Common myeloid progenitor, CD34-positive (primary cell): ENCODE results near the gene BPIFB6.
"Not testable (repeated sequence)": the region's sequence is repeated elsewhere in the genome, so short reads cannot be mapped to it uniquely, and the experiment has no call there.

Experiments
- CTCF ChIA-PET: fragments of 350-600 bp; sonication (Branson Sonifier 250); formaldehyde crosslinking; loops from one replicate; lab custom pipeline; 2021; ENCODE audit warnings: antibody characterized with exemption; lab: Charles Lee
- POLR2A ChIA-PET: fragments of 350-600 bp; sonication (Branson Sonifier 250); formaldehyde crosslinking; loops from one replicate; lab custom pipeline; 2021; ENCODE audit warnings: antibody characterized with exemption; lab: Charles Lee
- DNase-seq, 3 donors: peaks; one replicate each; pipeline versions ENCODE4 v3.0.0 to v3.0.0-alpha.2; 2013
- H3K27ac ChIP-seq, 2 experiments: 1 replicate in 1 of 2; 2 replicates in 1 of 2; pipeline ENCODE4 v1.7.0; 2013; ENCODE audit warnings: inconsistent platforms in 2 of 2, low read length in 2 of 2, mild to moderate bottlenecking in 2 of 2, low read depth in 1 of 2, moderate library complexity in 1 of 2; ENCODE audit not compliant: severe bottlenecking in 2 of 2, insufficient read depth in 1 of 2, poor library complexity in 1 of 2
- H3K27me3 ChIP-seq, 5 experiments: replicated peaks in 2 of 5; 1 replicate in 3 of 5; 2 replicates in 2 of 5; pipeline versions ENCODE4 v1.6.1 to v1.7.0; 2013; ENCODE audit warnings: low read length in 4 of 5, mild to moderate bottlenecking in 2 of 5, moderate library complexity in 2 of 5, inconsistent platforms in 1 of 5; ENCODE audit not compliant: insufficient read depth in 5 of 5, control insufficient read depth in 4 of 5
- H3K36me3 ChIP-seq, 4 experiments: 1 replicate in 2 of 4; 2 replicates in 2 of 4; pipeline versions ENCODE4 v1.6.1 to v1.7.0; 2013; ENCODE audit warnings: low read length in 3 of 4, control low read depth in 1 of 4, mild to moderate bottlenecking in 1 of 4; ENCODE audit not compliant: control insufficient read depth in 4 of 4, insufficient read depth in 4 of 4
- H3K4me1 ChIP-seq, 4 experiments: 1 replicate in 3 of 4; 2 replicates in 1 of 4; pipeline versions ENCODE4 v1.6.1 to v1.7.1; 2013; ENCODE audit warnings: low read length in 3 of 4, mild to moderate bottlenecking in 3 of 4, control low read depth in 1 of 4, inconsistent platforms in 1 of 4, moderate library complexity in 1 of 4; ENCODE audit not compliant: control insufficient read depth in 4 of 4, insufficient read depth in 4 of 4; ENCODE audit errors: control extremely low read depth in 1 of 4
- H3K4me3 ChIP-seq, 7 experiments: 1 replicate in 4 of 7; 2 replicates in 3 of 7; pipeline versions ENCODE4 v1.5.1 to v1.7.0; 2013; ENCODE audit warnings: mild to moderate bottlenecking in 7 of 7, low read length in 6 of 7, moderate library complexity in 6 of 7, inconsistent platforms in 2 of 7, low read depth in 2 of 7, control low read depth in 1 of 7; ENCODE audit not compliant: insufficient read depth in 4 of 7, control insufficient read depth in 1 of 7; ENCODE audit errors: extremely low read depth in 1 of 7
- H3K9me3 ChIP-seq, 5 experiments: 1 replicate in 4 of 5; 2 replicates in 1 of 5; pipeline versions ENCODE4 v1.6.1 to v1.7.1; 2013; ENCODE audit warnings: low read length in 4 of 5, mild to moderate bottlenecking in 2 of 5, inconsistent platforms in 1 of 5, low read depth in 1 of 5, moderate library complexity in 1 of 5; ENCODE audit not compliant: control insufficient read depth in 4 of 5, insufficient read depth in 2 of 5; ENCODE audit errors: control extremely low read depth in 1 of 5
- WGBS: methylation state at CpG from one replicate; pipeline ENCODE4 v1.1.5; 2013; ENCODE audit not compliant: insufficient coverage; 5-methylcytosine and 5-hydroxymethylcytosine counted together

The BPIFB6 gene

DNA sequence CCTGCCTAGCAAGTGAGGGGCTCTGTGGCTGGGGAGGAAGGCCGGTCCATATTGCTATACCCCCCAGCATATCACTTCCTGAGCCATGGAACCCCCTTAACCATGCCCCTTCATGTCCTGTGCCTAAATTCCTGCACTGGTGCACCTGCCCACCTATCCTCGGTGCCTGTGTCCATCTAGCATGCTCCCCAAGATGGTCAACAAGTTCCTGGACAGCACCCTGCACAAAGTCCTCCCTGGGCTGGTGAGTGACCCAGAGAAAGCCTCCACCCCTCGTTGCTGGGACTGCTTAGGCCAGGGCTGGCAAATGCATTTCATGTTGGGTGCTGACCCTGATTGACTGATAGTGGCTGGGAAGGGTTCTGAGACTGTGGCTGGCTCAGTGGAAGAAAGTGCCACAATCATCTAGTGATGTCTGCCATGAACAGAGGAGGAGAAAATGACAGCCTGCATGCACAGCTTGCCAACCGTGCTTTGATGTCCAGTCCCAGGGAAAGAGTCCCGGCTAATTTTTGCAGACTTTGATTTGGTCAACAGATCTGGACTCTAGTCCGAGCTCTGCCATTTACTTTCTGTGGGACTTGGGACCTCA lies 3.5 kb downstream of the BPIFB6 start:
- no peaks in the 10 kb centered on the region for H3K4me1 ChIP-seq
- DNase-seq, result no peak
- POLR2A ChIA-PET, result no interaction called here
- H3K27ac ChIP-seq, result no peak overlapping the region
- CTCF ChIA-PET, result no interaction called here
- peaks cover 0 to 2% (median 0%) of the 10 kb centered on the region in 5 experiments for H3K27me3 ChIP-seq
- peaks cover 0 to 6% (median 0%) of the 10 kb centered on the region in 5 experiments for H3K9me3 ChIP-seq
- no peaks in the 10 kb centered on the region for H3K36me3 ChIP-seq
- H3K4me3 ChIP-seq, result no peak overlapping the region
- whole genome bisulfite sequencing, result 93% methylated on average over 6 of the region's 6 CpGs

DNA sequence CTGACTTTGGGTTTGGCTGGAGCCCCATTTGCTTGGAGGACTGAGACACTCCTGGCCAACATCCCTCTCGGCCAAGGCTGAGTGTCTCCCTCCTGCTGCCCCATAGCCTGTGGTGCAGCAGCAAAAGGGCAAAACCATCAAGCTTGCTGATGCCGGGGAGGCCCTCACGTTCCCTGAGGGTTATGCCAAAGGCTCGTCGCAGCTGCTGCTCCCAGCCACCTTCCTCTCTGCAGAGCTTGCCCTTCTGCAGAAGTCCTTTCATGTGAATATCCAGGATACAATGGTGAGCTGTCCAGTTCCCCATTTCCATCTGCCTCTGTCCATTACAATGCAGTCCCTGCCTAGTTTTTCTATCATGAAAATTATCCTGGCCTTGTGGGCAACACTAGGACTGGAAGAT lies 6.0 kb downstream of the BPIFB6 start:
- H3K4me3 ChIP-seq, result no peak overlapping the region
- H3K36me3 ChIP-seq, result no peaks in the 10 kb centered on the region
- no peaks in the 10 kb centered on the region for H3K4me1 ChIP-seq
- DNase-seq, result no peak
- peaks cover 0 to 2% (median 0%) of the 10 kb centered on the region in 5 experiments for H3K27me3 ChIP-seq
- no peak overlapping the region for H3K27ac ChIP-seq
- CTCF ChIA-PET, result no interaction called here
- peaks cover 0 to 6% (median 0%) of the 10 kb centered on the region in 5 experiments for H3K9me3 ChIP-seq
- POLR2A ChIA-PET, result no interaction called here
- WGBS, result 70% methylated on average over 2 of the region's 5 CpGs

DNA sequence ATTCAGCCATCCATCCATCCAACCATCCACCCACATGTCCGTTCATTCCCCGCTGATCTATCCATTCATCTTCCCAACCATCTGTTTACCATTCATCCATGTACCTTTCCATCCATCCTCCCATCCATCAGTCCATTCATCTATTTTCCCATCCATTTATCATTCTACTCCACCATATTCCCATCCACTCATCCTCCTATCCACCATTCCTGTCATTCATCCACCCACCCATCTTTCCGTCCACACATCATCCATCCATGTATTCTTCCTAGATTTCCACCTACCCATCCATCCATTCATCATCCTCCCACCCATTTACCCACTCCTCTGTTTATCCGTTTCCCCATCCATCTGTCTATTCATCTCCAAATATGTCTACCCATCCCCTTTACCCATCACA lies 6.8 kb downstream of the BPIFB6 start:
- ChIA-PET POLR2A (no interaction called here), CTCF (no interaction called here)
- DNase-seq, result no peak
- Histone ChIP-seq H3K4me1 (no peaks in the 10 kb centered on the region), H3K27me3 (peaks cover 0 to 2% (median 0%) of the 10 kb centered on the region in 5 experiments), H3K27ac (no peak overlapping the region), H3K36me3 (no peaks in the 10 kb centered on the region), H3K4me3 (no peak overlapping the region), H3K9me3 (peaks cover 0 to 4% (median 0%) of the 10 kb centered on the region in 5 experiments)
- WGBS, result 97% methylated on average over 3 of the region's 4 CpGs

DNA sequence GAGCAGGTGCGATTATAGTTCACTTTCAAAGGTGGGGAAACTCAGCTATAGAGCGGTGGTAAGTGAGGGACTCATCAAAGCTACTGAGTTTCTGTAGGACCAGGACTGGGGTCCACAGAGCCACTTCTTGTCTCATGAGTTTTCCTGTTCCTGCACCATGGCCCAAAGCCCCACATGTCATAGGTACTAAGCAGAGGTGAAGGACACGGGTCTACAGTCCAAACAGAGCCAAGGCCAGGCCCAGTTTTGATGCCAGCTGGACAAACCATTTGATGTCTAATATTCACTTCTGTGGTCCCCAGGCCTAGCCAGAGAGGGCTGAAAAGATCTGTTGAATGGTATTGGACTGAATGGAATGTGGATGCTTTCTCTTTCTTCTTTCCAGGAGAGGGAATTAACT lies 11.0 kb downstream of the BPIFB6 start:
- H3K36me3 ChIP-seq, result no peaks in the 10 kb centered on the region
- ChIA-PET POLR2A (no interaction called here), CTCF (no interaction called here)
- H3K27me3 ChIP-seq, result no peaks in the 10 kb centered on the region
- WGBS, result 100% methylated on average over 3 of the region's 3 CpGs
- H3K4me1 ChIP-seq, result no peaks in the 10 kb centered on the region
- no peak for DNase-seq
- H3K4me3 ChIP-seq, result no peak overlapping the region
- peaks cover 0 to 16% (median 6%) of the 10 kb centered on the region in 5 experiments for H3K9me3 ChIP-seq
- H3K27ac ChIP-seq, result no peak overlapping the region

DNA sequence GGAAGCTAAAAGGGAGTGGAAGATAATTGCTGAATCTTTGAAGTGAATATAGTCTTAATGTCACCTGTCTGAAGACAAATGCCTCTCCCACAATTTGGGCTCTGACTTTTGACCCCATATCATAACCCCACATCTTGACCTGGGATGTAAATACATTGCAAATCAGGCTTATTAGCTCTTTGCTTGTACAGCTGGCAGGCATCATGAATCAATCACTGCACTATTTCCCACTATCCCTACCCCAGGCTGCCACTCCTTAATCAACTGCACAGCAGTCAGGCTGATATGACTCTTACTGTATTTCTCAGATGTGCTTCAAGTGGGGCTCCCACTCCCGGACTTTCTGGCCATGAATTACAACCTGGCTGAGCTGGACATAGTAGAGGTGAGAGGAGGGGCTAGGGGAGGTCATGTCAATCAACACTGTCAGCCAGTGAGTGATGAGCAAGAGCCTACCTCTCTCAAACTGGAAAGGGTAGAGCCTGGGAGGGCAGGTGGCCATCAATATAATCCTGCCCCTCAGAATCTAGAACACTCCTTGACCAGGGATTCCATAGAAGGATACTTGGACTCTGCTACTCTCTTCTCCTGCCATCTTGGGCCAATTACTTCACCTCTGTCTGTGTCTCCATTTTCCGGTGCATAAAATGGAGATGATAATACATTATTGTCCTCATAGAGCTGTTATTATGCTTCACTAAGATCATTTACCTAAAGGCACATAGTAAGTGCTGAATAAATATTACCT lies 11.7 kb downstream of the BPIFB6 start:
- ChIA-PET POLR2A (no interaction called here), CTCF (no interaction called here)
- peaks cover 0 to 17% (median 9%) of the 10 kb centered on the region in 5 experiments for H3K9me3 ChIP-seq
- H3K4me1 ChIP-seq, result no peaks in the 10 kb centered on the region
- no peak overlapping the region for H3K4me3 ChIP-seq
- 80% methylated on average over 1 of the region's 2 CpGs for WGBS
- no peak overlapping the region for H3K27ac ChIP-seq
- no peaks in the 10 kb centered on the region for H3K36me3 ChIP-seq
- DNase-seq, result no peak
- no peaks in the 10 kb centered on the region for H3K27me3 ChIP-seq

DNA sequence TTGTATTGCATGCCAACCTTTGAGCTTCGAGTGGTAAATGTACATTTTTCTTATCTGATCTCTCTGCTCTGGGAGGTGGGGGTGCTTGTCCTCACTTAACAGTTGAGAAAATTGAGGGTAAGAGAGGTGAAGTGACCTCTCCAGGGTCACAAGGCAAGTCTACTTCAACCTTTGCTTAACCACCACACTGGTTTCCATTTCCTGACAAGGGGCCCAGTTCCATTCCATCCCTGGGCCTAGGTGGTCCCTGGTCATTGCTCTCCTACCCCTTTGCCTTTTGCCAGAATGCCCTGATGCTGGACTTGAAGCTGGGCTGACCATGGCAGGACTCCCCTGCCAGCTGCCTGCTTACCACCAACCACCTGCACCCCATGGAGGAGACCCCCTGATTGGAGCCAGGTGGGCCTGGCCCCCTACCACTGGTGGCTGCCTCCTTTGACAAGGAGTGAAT lies 12.3 kb downstream of the BPIFB6 start:
- H3K9me3 ChIP-seq, result peaks cover 0 to 17% (median 9%) of the 10 kb centered on the region in 5 experiments
- no peaks in the 10 kb centered on the region for H3K4me1 ChIP-seq
- no peaks in the 10 kb centered on the region for H3K36me3 ChIP-seq
- POLR2A ChIA-PET, result no interaction called here
- no CpG with 5 or more reads among the region's 1 CpG for WGBS
- CTCF ChIA-PET, result interaction anchor here (1.1 kb wide), 1 partner anchor 33 kb away, joined by 3 read pairs; no protein-coding TSS in a partner anchor
- no peaks in the 10 kb centered on the region for H3K27me3 ChIP-seq
- no peak for DNase-seq
- H3K27ac ChIP-seq, result no peak overlapping the region
- no peak overlapping the region for H3K4me3 ChIP-seq

DNA sequence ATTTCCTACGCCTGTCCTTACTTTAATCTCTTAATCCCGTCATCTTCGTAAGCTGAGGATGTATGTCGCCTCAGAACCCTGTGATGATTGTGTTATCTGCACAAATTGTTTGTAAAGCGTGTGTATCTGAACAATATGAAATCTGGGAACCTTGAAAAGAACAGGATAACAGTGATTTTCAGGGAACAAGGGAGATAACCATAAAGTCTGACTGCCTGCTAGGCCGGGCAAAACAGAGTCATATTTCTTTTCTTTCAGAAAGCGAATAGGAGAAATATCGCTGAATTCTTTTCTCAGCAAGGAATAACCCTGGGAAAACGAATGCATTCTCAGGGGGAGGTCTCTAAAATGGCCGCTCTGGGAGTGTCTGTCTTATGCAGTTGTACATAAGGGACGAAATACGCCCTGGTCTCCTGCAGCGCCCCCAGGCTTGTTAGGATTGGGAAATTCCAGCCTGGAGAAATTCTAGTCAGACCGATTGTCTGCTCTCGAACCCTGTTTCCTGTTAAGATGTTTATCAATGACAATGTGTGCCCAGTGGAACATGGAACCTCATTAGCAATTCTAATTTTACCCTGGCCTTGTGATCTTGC lies 13.8 kb downstream of the BPIFB6 start:
- CTCF ChIA-PET, result interaction anchor here (1.2 kb wide), 1 partner anchor 13 kb away, joined by 3 read pairs; no protein-coding TSS in a partner anchor
- H3K9me3 ChIP-seq, result peaks cover 0 to 17% (median 9%) of the 10 kb centered on the region in 5 experiments
- H3K4me3 ChIP-seq, POLR2A ChIA-PET, H3K4me1 ChIP-seq, H3K36me3 ChIP-seq, H3K27ac ChIP-seq, H3K27me3 ChIP-seq: not testable (repeated sequence)
- WGBS, result 93% methylated on average over 11 of the region's 15 CpGs
- peak in 1 of 3 donors; percentile 6 for DNase-seq
